ENCODE results near the gene TREML2. TPM values are rescaled to one million over a fixed set of nuclear protein-coding genes. Genes with fewer than 3 reads are reported as not detected.
A peak's percentile ranks its signal among the peaks of the same experiment; 100 is the strongest.

TREML2 gene
- total and polyA plus RNA-seq, 2 experiments from 2014 or later, result not detected

DNA sequence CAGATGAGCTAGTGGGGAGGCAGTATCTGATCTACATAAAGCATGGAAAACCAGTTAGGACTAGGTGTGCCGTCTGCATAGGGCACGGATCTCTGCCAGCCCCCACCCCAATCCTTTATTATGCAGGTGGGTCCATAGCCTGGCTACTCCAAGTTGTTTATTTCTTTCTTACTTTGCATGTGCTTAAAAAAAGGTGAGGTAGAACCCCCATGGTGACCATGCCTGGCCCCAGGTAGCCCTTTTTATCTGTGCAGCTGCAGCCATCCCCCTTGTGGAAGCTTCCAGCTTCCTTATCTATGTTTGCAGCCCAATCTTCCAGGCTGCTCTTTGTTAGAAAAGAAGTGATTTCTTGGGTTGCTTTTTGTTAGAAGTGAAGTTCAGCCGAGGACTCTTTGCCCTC, 29.0 kb downstream of the TREML2 start:
- Histone ChIP-seq H3K79me2 (ENCODE audit: insufficient read depth) (no peaks in the 10 kb centered on the region), H3K9me3 (ENCODE audit: low read depth) (no peaks in the 10 kb centered on the region), H3F3A (ENCODE audit: insufficient read depth) (no peaks in the 10 kb centered on the region), H2AFZ (no peak overlapping the region), H4K20me1 (ENCODE audit: insufficient read depth) (no peaks in the 10 kb centered on the region), H3K36me3 (ENCODE audit: low read depth) (no peaks in the 10 kb centered on the region), H3K27me3 (replicated peaks; ENCODE audit: insufficient read depth) (0 out of 2 replicates have a peak, but pooled peaks cover 6% of the 10 kb centered on the region), H3K4me1 (ENCODE audit: insufficient read depth) (no peaks in the 10 kb centered on the region), H3K4me3 (no peak overlapping the region), H3K9ac (no peak overlapping the region), H3K4me2 (ENCODE audit: unreplicated experiment) (no peak overlapping the region), H3K9me2 (ENCODE audit: insufficient read depth) (no peaks in the 10 kb centered on the region), H3K27ac (no peak overlapping the region)
- 16 to 32% methylated on average over 3 of the region's 3 CpGs for WGBS, 2 experiments (ENCODE audit: low coverage in 1 of 2, low lambda C conversion rate in 2 of 2, missing lambda C conversion rate in 2 of 2)
- DNase-seq, result no peak
- TF ChIP-seq EZH2phosphoT487 (IDR thresholded peaks at IDR 0.05; ENCODE audit: insufficient read depth, low read depth) (no peak), EZH2 (IDR thresholded peaks at IDR 0.05; ENCODE audit: insufficient read depth, poor library complexity, severe bottlenecking) (no peak)
- in situ Hi-C loops (cut with MboI), result no loop called here

DNA sequence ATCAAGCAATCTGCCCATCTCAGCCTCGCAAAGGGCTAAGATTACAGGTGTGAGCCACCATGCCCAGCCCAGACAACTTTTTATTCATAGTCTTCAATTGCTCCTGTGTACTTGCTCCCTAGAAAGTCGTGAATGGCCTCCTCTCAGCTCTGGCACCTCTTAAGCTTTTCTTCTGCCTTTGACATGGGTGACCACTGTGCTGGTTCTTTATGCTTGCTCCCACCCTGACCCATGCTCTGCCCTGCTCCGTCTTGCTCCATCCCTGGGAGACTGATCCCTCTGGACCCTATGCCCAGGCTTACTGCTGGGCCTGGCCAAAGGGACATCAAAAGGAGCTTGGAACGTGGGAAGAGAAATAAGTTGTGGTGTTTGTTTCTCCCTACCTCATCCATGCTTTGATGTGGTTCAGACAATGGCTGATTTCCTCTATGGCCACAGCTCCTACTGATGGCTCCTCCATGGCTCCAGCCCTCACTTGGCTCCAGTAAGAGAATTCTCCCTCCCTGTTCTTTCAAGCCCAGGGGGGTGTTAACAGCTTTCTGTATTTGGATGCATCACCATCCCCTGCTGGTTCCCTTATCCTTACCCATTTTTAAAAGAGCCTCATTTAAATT, 30.3 kb downstream of the TREML2 start:
- no peaks in the 10 kb centered on the region for H3F3A ChIP-seq (ENCODE audit: insufficient read depth)
- no peak overlapping the region for H2AFZ ChIP-seq
- DNase-seq, result no peak
- no peaks in the 10 kb centered on the region for H3K9me3 ChIP-seq (ENCODE audit: low read depth)
- H4K20me1 ChIP-seq (ENCODE audit: insufficient read depth), result no peaks in the 10 kb centered on the region
- no peaks in the 10 kb centered on the region for H3K79me2 ChIP-seq (ENCODE audit: insufficient read depth)
- no peak overlapping the region for H3K9ac ChIP-seq
- H3K9me2 ChIP-seq (ENCODE audit: insufficient read depth), result no peaks in the 10 kb centered on the region
- H3K27ac ChIP-seq, result no peak overlapping the region
- no peak for TF ChIP-seq EZH2phosphoT487 (IDR thresholded peaks at IDR 0.05; ENCODE audit: insufficient read depth, low read depth)
- TF ChIP-seq EZH2 (IDR thresholded peaks at IDR 0.05; ENCODE audit: insufficient read depth, poor library complexity, severe bottlenecking), result no peak
- in situ Hi-C loops (cut with MboI), result no loop called here
- no peaks in the 10 kb centered on the region for H3K27me3 ChIP-seq (replicated peaks; ENCODE audit: insufficient read depth)
- H3K36me3 ChIP-seq (ENCODE audit: low read depth), result no peaks in the 10 kb centered on the region
- H3K4me1 ChIP-seq (ENCODE audit: insufficient read depth), result no peaks in the 10 kb centered on the region
- H3K4me2 ChIP-seq (ENCODE audit: unreplicated experiment), result no peak overlapping the region
- 29 to 36% methylated on average over 4 of the region's 4 CpGs for WGBS, 2 experiments (ENCODE audit: low coverage in 1 of 2, low lambda C conversion rate in 2 of 2, missing lambda C conversion rate in 2 of 2)
- no peak overlapping the region for H3K4me3 ChIP-seq

DNA sequence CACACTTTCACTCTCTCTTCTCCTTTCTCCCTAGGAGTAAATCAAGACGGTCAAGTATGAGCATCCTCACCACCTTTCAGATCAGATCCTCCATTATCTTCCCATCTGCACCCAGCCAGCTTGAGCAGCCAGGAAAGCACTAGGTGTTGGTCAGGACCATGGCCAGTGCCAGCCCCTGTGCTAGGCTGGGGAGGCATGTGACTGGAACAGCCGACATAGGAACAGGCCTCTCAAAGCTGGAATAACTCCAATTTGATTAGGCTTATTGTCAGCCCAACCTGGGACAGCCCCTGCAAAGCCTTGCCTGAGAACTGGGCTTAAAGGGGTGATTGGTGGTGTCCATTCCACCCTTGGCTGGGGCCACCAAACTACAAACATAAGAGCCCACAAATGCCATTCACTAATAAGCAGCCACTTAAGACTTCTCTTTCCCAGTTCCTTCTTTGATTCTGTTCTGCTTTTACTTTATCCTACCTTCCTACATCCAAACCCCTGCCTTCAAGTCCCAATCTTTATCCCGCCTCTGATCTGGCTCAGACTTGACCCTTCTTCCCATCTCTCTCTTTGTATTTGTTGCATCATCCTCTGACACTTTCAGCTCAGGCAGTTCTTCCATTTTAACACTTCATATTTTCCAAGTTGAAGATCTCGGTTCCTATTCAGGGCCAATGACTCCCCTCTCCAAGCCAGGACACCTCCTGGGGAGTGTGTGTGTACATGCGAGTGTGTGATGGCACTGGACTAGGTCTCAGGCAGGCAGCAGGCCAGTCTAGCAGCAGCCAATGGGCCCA, 33.6 kb downstream of the TREML2 start:
- Histone ChIP-seq H3K4me2 (ENCODE audit: unreplicated experiment) (no peak overlapping the region), H3K9me2 (ENCODE audit: insufficient read depth) (no peaks in the 10 kb centered on the region), H3K4me3 (no peak overlapping the region), H3K9me3 (ENCODE audit: low read depth) (no peaks in the 10 kb centered on the region), H3K36me3 (ENCODE audit: low read depth) (no peaks in the 10 kb centered on the region), H3F3A (ENCODE audit: insufficient read depth) (no peaks in the 10 kb centered on the region), H3K27me3 (replicated peaks; ENCODE audit: insufficient read depth) (no peaks in the 10 kb centered on the region), H3K79me2 (ENCODE audit: insufficient read depth) (no peaks in the 10 kb centered on the region), H2AFZ (no peak overlapping the region), H3K4me1 (ENCODE audit: insufficient read depth) (no peaks in the 10 kb centered on the region), H3K9ac (no peak overlapping the region), H4K20me1 (ENCODE audit: insufficient read depth) (no peaks in the 10 kb centered on the region), H3K27ac (no peak overlapping the region)
- no peak for TF ChIP-seq EZH2phosphoT487 (IDR thresholded peaks at IDR 0.05; ENCODE audit: insufficient read depth, low read depth)
- WGBS, 2 experiments (ENCODE audit: low coverage in 1 of 2, low lambda C conversion rate in 2 of 2, missing lambda C conversion rate in 2 of 2), result 35 to 45% methylated on average over 5 of the region's 5 CpGs
- in situ Hi-C loops (cut with MboI), result no loop called here
- DNase-seq, result peak; percentile 46

DNA sequence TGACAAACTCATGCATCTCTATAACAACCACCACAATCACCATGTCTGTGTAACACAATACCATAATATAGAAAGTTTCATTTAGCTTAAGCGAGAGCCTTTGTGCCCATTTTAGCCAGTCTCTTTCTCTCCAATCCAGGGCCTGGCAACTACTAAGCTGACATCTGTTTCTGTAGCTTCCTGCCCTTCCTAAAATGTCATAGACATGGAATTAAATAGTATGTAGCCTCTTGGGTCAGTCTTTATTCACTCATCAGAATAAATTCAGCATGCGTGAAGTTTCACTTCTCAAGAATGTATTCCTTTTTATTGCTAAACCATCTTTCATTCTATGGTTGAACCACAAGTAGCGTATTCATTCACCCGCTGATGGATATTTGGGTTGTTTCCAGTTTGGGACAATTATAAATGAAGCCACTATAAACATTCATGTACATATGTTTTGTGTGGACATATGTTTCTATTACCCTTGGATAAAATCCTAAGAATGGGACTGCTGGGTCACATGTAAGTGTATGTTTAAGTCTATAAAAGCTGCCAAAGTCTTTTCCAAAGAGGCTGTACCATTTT, 36.3 kb downstream of the TREML2 start:
- Histone ChIP-seq H3F3A (ENCODE audit: insufficient read depth) (no peaks in the 10 kb centered on the region), H4K20me1 (ENCODE audit: insufficient read depth) (no peaks in the 10 kb centered on the region), H3K79me2 (ENCODE audit: insufficient read depth) (no peaks in the 10 kb centered on the region), H2AFZ (no peak overlapping the region), H3K27ac (no peak overlapping the region), H3K4me2 (ENCODE audit: unreplicated experiment) (no peak overlapping the region), H3K4me3 (no peak overlapping the region), H3K4me1 (ENCODE audit: insufficient read depth) (no peaks in the 10 kb centered on the region), H3K9me3 (ENCODE audit: low read depth) (no peaks in the 10 kb centered on the region), H3K9ac (no peak overlapping the region), H3K27me3 (replicated peaks; ENCODE audit: insufficient read depth) (no peaks in the 10 kb centered on the region), H3K9me2 (ENCODE audit: insufficient read depth) (no peaks in the 10 kb centered on the region), H3K36me3 (ENCODE audit: low read depth) (no peaks in the 10 kb centered on the region)
- WGBS, 2 experiments (ENCODE audit: low coverage in 1 of 2, low lambda C conversion rate in 2 of 2, missing lambda C conversion rate in 2 of 2), result 77 to 78% methylated on average over 4 of the region's 4 CpGs
- no peak for DNase-seq
- TF ChIP-seq EZH2 (IDR thresholded peaks at IDR 0.05; ENCODE audit: insufficient read depth, poor library complexity, severe bottlenecking) (no peak), EZH2phosphoT487 (IDR thresholded peaks at IDR 0.05; ENCODE audit: insufficient read depth, low read depth) (no peak)
- in situ Hi-C loops (cut with MboI), result no loop called here

Measured in GM23248 (cell line).